ENCODE results near the gene CPOX.
A peak's percentile ranks its signal among the peaks of the same experiment; 100 is the strongest.

The CPOX gene

DNA sequence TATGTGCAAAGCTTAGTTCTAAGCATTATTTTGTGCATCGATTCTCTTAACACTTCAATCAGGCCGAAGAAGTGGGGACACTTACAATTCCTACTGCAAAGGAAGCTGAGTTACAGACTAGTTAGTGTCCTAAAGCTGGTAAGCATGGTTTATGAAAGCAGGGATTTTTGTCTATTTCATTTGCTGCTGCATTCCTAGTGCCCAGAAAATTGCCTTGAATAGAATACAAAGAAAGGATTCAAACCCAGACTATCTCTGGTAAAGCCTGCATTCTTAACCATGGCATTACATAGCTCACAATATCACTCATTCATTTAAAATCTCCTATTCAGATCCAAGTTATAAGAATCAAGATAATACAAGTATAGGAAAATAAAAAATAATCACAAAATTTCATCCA, 24.4 kb upstream of the CPOX start:
- H3K4me3 ChIP-seq (ENCODE audit: low read length), result no peak overlapping the region
- DNase-seq (ENCODE audit: low read depth), result no peak
- TF ChIP-seq, protein P1, sequence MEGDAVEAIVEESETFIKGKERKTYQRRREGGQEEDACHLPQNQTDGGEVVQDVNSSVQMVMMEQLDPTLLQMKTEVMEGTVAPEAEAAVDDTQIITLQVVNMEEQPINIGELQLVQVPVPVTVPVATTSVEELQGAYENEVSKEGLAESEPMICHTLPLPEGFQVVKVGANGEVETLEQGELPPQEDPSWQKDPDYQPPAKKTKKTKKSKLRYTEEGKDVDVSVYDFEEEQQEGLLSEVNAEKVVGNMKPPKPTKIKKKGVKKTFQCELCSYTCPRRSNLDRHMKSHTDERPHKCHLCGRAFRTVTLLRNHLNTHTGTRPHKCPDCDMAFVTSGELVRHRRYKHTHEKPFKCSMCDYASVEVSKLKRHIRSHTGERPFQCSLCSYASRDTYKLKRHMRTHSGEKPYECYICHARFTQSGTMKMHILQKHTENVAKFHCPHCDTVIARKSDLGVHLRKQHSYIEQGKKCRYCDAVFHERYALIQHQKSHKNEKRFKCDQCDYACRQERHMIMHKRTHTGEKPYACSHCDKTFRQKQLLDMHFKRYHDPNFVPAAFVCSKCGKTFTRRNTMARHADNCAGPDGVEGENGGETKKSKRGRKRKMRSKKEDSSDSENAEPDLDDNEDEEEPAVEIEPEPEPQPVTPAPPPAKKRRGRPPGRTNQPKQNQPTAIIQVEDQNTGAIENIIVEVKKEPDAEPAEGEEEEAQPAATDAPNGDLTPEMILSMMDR (IDR thresholded peaks at IDR 0.05; ENCODE audit: insufficient read depth, low read depth, low read length, missing control alignments), result no peak

DNA sequence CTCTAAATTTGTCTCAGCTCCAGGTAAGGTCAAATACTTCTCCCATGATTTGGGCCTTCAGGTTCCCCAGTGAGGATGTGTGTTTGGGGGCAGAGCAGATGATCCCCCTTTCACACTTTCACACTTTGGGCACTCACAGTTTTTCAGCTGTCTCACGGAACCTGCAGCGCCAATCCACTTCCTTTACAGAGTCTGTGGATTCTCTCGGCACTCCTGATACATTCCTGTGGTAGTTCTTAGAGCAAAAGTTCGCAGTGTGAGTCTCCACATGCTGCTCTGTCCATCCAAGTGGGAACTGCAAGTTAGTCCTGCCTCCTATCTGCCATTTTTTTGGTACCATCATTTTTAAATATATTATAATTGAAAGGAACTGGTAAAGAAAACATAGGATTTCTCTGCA, 20.2 kb upstream of the CPOX start:
- TF ChIP-seq, protein P1 (IDR thresholded peaks at IDR 0.05; ENCODE audit: insufficient read depth, low read depth, low read length, missing control alignments), result no peak
- DNase-seq (ENCODE audit: low read depth), result no peak

DNA sequence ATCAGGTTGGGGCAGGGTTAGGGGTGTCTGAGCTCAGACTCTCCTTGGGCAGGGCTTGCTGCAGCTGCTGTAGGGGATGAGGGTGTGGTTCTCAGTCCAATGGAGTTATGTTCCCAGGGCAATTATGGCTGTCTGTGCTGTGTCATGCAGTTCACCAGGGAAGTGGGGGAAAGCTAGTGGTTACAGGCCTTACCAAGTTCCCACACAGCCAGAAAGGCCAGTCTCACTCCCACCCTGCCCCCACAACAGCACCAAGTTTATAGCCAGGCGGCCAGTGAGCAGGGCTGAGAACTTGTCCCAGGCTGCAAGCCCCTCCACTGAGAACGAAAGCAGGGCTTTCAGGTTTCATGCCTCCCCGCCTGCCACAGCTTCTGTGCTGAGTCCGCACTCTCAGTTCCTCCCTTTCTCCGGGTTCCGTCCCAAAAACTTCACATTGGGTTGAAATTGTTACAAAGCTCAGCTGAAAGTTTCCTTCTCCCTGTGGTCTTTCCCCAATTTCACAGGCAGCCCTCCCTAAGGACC, 19.6 kb upstream of the CPOX start:
- DNase-seq (ENCODE audit: low read depth), result peak; percentile 22

More for the DNA sequence above, 20.2 kb upstream of the CPOX start:
- H3K4me3 ChIP-seq (ENCODE audit: low read length), result no peak overlapping the region

DNA sequence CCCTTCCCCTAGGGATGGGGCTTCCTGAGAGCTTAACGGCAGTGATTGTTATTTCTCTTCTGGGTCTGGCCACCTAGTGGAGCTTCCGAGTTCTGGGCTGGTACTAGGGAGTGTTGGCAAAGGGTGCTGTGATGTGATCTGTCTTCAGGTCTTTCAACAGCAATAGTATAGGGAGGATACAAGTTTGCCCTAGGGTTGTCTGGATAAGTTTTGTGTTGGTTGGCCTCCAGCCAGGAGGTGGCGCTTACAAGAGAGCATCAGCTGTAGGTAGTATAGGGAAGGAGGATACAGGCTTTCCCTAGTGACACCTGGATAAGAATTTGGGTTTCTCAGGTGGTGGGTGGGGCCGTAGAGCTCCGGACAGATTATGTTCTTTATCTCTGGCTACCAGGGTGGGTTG, 19.2 kb upstream of the CPOX start:
- H3K4me3 ChIP-seq (ENCODE audit: low read length), result no peak overlapping the region
- DNase-seq (ENCODE audit: low read depth), result peak; percentile 70
- TF ChIP-seq, protein P1 (IDR thresholded peaks at IDR 0.05; ENCODE audit: insufficient read depth, low read depth, low read length, missing control alignments), result peak; percentile 48

More for the DNA sequence above, 19.6 kb upstream of the CPOX start:
- H3K4me3 ChIP-seq (ENCODE audit: low read length), result no peak overlapping the region
- TF ChIP-seq, protein P1 (IDR thresholded peaks at IDR 0.05; ENCODE audit: insufficient read depth, low read depth, low read length, missing control alignments), result no peak

DNA sequence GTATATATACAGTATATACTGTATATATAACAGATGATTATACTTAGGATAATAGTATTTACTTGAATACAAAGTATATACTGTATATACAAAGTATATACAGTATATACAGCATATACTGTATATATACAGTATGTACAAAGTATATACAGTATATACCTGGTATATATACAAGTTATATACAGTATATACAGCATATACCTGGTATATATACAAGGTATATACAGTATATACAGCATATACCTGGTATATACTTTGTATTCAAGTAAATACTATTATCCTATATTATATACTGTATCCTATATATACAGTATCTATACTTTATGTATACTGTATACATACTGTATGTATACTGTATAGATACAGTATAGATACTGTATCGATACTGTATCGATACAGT, 14.6 kb upstream of the CPOX start:
- TF ChIP-seq, protein P1 (IDR thresholded peaks at IDR 0.05; ENCODE audit: insufficient read depth, low read depth, low read length, missing control alignments), result no peak
- H3K4me3 ChIP-seq (ENCODE audit: low read length), result no peak overlapping the region
- DNase-seq (ENCODE audit: low read depth), result no peak

DNA sequence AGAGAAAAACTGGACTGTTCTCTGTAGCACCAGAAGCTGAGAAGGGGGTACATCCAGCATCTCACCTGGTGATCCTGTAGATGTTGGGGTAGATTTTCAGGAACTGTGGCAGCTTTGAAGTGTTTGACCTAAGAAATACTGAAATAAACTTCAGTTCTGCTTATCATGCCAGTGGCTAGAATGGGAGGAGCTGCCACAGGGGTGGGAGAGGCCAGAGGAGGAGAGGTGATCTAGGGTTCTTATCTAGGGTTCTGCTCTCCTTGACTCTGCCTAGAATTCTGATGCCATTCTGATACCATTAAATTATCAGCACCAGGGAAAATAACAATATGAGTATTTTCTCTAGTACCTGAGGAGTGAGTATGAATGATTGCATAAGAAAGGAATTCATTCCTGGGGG, 10.2 kb upstream of the CPOX start:
- no peak overlapping the region for H3K4me3 ChIP-seq (ENCODE audit: low read length)
- TF ChIP-seq, protein P1 (IDR thresholded peaks at IDR 0.05; ENCODE audit: insufficient read depth, low read depth, low read length, missing control alignments), result no peak
- no peak for DNase-seq (ENCODE audit: low read depth)

DNA sequence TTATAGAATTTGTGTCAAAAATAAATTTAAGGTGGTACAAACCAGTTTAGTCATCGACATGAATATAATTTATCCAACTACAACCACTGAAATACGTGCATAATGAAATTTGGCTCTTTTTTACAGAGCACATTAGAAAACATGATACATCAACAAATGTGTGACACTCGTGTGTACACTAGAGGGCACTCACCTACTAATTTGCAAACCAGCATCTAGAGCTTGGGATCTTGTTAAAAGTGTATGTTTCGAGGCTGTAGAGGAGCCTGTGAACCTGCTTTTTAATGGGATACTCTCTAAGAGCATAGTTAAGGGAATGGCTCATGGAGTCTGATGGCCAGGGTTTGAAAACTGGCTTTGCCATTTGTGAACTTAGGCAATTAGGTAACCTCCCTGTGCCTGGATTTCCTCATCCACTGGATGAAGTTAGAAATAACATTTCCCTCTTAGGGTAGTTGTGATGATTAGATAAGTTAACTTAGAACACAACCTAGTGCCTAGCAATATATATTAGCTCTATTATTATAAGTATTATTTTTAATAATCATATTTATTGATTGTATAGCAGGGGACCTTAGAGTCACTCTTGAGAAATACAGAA, 8.8 kb upstream of the CPOX start:
- no peak overlapping the region for H3K4me3 ChIP-seq (ENCODE audit: low read length)
- TF ChIP-seq, protein P1 (IDR thresholded peaks at IDR 0.05; ENCODE audit: insufficient read depth, low read depth, low read length, missing control alignments), result peak; percentile 77
- DNase-seq (ENCODE audit: low read depth), result peak; percentile 66
